M059J (cell line): ENCODE data around the gene CTNNA3. TPM values are rescaled to one million over a fixed set of nuclear protein-coding genes. Genes with fewer than 3 reads are reported as not detected.
"Not testable (repeated sequence)": the region's sequence is repeated elsewhere in the genome, so short reads cannot be mapped to it uniquely, and the experiment has no call there.

Experiments used
- DNase-seq: peaks from one replicate; pipeline ENCODE4 v3.0.0-alpha.2; 2012; ENCODE audit warnings: low read depth
- total RNA-seq: library from RNA; depleted of rRNA; stranded (reverse); fragments of >200 nt; shearing (Covaris generic); gene quantifications from 2 replicates; pipeline ENCODE4 v1.2.3, GENCODE V29; 2014

CTNNA3 gene
- total RNA-seq, 1 experiment from 2014 or later, result 0.02 TPM

DNA sequence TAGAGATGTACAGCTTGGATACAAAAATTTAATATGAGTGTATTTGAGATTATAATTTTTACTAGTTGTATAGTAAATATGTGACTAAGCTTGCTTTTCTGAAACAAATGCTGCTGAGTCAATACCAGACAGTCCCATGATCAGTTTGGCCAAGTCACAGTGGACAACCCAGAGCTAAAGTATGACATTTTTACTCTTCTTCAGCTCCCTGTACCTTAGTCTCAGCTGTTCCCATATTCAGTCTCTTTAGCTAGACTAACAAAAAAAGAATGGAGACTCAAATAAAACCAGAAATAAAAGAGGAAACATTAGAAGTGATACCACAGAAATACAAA is 189.3 kb downstream of the CTNNA3 start:
- DNase-seq, result no peak

DNA sequence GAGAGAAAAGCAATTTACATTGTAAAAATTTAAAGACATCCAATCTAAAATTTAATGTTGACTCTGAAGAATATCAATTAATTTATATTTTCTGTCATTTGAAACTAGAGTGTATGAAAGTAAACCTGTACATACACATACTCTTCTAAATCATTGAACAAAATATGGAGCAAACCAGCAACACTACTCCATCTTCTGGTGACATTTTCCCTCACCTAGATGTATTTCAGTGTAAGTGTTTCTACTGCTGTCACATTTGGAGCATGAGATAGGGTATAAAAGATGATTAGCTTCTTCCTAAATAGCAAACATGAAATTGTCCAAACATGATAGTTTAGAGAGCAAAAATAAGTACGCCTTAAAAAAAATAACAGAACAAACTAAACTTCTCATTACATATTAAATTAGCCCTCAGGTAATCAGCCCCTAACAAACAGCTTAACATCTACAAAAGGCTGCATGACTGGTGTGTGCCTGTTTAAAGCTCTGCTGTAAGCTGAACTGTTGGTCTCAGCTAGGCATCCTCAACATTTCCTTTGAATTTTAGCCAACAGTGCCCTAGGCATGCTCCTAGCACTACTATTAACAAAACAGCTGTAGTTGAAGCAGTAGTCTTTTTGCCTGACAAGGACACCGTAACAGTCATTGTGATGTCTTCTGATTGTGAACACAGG is 189.8 kb downstream of the CTNNA3 start:
- DNase-seq, result no peak

DNA sequence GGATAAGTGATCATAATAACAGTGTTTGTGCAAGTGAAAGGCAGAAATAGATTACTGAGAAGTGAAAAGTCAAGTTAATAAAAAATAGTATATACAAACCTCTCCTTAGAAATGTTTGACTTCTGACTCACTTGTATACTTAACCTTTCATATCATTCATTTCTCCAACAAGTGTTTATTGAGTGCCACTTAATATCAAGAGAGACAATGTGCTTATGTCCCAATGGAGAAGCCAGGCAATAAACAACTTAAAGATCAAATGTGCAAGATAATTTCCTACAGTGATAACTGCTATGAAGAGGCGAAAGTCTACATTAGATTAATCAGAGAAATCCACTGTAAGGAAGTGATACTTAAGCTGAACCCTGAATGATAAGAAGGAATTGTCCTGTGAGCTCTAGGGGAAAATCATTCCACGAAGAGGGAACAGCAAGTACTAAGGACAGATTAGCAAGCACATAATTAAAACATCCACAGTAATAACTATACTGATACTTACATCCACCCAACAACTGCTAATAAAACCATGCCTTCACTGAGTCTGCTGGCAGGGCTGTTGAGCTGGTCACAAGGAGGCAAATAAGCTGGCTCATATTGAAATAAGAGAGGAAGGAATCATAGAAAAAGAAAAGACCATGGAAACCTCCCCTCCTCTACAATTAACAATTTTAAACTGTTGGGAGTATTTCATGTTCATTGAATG is 203.5 kb downstream of the CTNNA3 start:
- DNase-seq, result peak; percentile 5

DNA sequence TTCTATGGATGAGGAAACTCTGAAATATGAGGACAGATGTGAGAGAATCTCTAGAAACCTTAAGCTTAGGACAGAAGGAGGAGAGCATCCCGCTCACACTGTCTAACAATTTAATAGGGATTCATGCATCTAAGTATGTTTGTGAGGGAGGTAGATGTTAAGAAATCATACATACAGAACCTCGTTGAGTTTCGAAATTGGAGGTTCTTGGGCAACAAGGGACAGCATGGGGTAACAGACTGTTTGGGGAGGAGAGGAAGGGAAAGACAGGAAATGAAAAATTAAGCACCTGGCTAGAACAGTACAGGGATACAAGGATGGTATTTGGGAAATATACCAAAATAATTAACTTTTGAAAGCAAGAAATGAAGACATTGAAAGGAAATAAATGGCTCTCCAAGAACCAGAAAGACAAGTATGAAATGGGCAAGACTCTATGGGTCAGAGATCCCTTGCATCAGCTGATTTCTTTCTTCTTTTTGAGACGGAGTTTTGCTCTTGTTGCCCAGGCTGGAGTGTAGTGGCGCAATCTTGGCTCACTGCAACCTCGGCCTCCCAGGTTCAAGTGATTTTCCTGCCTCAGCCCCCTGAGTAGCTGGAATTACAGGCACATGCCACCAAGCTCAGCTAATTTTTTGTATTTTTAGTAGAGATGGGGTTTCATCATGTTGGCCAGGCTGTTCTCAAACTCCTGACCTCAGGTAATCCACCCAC is 207.9 kb downstream of the CTNNA3 start:
- DNase-seq, result no peak

DNA sequence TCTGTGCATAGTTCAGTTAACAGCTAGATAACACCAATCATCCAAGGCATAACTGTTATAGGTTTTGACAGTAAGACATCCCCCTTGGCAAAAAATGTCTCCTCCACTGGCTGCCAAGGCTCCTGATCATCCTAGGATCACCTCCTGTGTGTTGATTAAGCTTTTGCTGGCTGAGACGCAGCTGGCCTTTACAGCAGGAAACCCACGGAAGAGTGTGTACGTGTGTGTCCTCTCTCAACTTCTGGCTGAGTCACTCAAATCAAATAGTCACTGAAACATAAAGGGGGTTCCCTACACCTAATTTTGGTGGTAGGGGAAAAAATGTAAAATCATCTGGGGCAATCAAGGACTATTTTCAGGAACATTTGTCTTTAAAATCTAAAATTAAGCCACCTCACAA is 208.8 kb downstream of the CTNNA3 start:
- DNase-seq, result no peak

DNA sequence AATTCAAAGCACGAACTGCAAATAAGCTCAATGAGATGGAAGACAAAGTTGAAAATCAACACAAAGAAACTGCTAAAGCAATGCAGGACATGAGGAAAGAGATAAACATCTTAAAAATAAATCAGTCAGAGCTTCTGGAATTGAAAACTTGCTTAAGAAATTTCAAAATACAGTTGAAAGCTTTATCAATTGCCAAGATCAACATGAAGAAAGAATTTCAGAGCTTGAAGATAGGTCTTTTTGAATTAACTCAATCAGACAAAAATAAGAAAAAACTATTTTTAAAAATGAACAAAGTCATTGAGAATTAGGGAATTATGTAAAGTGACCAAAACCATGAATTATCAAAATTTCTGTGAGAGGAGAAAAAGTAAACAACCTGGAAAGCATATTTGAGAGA is 218.1 kb downstream of the CTNNA3 start:
- no peak for DNase-seq

DNA sequence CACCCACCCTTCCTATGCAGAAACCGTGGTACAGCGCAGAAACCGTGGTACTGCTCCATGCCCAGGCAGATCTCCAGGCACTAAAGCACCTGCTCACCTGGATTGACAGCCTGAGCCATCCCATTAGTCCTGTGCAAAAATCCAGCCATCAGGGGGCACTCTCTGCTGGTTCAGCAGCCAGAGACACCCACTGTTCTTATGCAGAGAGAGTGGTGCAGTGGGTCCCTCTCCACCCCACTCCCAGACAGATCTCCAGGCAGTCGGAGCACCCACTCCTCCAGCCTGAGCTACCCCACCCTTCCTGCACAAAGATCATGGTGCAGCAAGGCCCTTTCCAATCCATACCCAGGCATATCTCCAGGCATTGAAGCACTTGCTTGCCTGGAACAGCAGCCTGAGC is 219.8 kb downstream of the CTNNA3 start:
- DNase-seq, result no peak

DNA sequence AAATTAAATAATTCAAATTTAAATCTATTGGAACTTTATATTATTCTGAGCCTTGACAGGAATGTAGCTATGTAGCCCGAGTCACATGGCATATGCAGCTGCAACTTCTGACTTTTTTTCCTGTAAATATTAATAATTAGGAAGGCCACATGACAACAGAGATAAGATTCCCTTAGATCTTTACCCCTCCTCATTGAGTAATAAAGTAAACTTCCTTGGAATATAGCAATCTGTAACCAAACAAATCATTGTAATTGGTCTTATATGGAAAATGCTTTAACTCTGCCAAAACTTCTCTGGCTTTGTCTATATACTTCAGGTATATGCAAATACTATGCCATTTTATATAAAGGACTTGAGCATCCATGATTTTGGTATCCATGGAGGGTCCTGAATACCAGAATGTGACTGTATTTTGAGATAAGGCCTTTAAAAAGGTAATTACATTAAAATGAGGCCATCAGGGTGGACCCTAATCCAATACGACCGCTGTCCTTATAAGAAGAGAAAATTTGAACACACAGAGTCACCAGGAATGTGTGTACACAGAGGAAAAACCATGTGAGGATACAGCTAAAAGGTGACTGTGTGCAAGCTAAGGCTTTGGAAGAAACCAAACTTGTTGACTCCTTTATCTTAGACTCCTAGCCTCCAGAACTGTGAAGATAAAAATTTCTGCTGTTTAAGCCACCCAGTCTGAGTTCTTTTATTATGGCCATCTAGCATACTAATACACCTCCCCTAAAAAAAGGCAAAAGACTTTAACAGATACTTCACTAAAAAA is 222.0 kb downstream of the CTNNA3 start:
- DNase-seq, result no peak

DNA sequence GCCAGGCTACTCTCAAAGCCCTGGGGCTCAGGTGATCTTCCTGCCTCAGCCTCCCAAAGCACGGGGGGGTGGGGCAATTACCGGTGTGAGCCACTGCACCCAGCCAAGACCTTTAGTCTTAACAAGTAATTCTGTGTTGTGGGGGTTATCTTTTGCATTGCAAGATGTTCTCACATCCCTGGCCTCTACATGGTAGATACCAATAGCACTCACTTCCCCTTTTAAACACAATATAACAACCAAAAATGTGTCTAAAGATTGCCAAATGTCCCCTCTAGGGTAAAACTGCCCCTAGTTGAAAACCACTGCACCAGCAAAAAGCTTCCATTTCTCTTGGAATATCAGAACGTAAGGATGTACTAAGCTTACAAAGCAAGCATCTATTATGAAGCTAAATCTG is 225.0 kb downstream of the CTNNA3 start:
- DNase-seq, result no peak

DNA sequence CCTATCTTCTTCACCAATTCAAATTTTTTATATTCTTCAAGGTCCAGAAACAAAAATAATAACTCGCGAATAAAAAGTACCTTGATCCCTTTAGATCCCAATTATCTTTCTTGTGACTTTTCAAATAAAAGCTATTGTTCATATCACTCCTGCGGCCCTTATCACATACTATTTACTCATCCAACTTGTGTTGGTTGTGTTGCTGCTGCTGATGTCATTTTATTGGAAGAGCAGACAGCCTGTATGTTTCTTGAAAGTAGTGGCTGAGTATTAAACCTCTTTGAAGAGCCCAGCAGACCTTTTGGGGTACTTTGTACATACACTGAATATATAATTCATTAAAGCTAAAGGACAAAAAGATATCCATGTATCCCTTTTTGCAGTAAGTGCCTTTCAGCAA is 231.7 kb downstream of the CTNNA3 start:
- DNase-seq, result no peak

DNA sequence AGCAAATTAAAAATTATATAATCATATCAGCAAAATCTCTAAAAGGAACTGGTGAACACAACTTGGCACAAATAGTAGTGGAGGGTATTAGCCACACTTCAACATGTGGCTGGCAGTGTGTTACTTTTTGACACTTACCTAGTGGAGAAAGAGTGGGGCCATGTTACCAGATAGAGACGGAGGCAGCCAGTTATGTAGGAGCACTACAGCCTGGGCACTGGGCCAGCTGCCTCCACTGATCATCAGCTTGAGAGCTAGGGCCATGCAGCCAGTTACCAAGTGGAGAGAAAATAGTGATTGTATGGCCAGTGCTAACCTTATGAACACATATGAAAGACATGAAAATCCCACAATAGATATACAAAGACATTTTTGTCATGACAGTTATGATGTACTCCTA is 243.1 kb downstream of the CTNNA3 start:
- DNase-seq, result no peak

DNA sequence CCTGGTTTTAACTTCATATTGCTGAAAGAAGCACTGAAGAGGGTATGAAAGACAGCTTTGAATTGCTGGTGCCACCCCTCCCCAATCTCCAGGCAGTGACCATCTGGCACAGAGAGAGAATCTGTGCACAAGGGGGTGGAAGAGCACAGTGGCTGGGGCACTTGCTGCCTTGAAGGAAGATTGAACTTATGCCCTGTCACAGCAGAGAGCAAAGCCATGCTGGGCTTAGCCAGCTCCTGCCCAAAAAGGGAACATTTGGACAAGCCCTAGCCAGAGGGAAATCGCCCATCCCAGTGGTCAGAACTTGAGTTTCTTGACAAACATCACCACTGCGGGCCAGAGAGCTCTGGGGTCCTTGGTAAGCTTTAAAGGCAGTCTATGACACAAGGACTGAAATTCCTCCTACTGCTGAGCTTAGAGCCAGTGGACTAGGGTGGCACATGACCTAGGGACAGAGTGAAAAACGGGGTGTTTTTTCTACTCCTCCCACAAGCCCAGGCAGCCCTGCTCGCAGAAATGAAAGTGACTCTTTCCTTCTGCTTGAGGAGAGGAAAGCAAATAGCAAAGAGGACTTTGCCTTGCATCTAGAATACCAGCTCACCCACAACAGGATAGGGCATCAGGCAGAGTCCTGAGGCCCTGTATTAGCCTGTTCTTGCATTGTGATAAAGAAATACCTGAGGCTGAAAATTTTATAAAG is 257.2 kb downstream of the CTNNA3 start:
- no peak for DNase-seq

DNA sequence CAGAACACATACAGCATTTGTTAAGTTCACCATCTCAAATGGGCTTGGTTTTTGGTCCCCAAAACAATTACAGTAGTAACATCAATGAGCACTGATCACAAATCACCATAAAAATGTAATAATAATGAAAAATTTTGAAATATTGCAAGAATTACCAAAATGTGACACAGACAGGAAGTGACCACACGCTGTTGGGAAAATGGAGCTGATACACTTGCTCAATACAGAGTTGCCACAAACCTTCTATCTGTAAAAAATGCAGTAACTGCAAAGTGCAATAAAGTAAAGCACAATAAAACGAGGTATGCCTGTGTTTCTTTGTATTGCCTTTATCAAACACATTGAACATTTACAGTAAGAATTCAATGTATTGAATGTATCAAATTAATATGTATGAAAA is 262.7 kb downstream of the CTNNA3 start:
- no peak for DNase-seq

DNA sequence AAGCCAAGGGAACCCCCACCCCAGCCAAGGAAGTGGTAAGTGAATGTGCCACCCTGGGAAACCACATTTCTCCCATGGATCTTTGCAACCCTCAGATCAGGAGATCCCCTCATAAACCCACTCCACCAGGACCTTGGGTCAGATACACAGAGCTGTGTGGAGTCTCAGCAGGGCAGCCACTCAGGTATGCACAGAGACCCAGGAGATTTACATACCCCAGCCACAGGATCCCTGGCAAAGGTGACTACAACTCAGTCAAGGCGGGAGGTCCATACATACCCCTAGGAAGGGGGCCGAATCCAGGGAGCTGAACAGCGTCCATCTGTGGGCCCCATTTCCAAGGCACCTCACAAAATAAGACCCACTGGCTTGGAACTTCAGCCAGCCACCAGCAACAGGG is 293.4 kb downstream of the CTNNA3 start:
- DNase-seq, result no peak

DNA sequence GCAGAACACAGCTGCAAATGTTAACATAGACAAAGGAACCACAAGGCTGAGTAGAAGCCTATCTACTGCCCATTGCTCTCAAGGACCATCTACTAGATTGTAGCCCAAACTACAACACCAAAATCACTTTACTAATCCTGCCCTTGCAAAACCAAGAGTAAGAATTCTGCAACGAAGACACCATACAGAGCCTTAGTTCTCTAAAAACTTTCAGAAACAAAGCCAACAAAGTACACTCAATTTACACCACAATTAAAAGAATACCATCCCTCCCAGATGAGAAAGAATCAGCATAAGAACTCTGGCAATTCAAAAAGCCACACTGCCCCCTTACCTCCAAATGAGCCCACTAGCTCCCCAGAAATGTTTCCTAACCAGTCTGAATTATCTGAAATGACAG is 294.3 kb downstream of the CTNNA3 start:
- DNase-seq, result no peak

DNA sequence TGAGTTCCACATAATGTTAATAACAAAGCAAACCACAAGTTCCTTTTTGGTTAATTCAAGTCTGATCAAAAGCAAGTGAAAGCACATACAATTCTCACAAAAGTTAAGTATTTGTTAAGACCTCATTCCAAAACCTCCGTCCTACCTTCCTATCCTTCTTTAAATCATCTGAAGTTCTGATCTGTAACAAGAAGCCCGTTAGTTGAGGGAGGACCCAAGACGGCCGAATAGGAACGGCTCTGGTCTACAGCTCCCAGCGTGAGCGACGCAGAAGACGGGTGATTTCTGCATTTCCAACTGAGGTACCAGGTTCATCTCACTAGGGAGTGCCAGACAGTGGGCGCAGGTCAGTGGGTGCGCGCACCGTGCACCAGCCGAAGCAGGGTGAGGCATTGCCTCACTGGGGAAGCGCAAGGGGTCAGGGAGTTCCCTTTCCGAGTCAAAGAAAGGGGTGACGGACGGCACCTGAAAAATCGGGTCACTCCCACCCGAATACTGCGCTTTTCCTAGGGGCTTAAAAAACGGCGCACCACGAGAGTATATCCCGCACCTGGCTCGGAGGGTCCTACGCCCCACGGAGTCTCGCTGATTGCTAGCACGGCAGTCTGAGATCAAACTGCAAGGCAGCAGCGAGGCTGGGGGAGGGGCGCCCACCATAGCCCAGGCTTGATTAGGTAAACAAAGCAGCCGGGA is 309.0 kb downstream of the CTNNA3 start:
- not testable (repeated sequence) for DNase-seq

DNA sequence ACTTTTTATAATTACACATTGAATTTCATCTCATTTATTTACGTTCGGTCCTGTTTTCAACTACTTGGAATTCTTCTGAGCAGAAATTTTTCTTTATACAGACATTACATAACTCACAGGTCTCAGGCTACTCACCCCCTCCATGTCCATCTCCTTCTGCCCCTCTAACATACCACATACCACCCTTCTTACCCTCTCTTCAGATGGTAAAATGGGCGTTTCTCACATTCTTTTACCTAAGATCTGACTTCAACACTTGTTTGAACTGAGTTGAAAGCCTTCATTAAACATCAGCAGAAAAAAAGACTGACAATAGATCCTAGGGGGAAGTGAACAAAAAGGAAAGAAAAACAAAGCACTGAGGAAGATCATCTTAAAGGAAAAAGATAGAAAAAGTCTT is 309.7 kb downstream of the CTNNA3 start:
- no peak for DNase-seq

DNA sequence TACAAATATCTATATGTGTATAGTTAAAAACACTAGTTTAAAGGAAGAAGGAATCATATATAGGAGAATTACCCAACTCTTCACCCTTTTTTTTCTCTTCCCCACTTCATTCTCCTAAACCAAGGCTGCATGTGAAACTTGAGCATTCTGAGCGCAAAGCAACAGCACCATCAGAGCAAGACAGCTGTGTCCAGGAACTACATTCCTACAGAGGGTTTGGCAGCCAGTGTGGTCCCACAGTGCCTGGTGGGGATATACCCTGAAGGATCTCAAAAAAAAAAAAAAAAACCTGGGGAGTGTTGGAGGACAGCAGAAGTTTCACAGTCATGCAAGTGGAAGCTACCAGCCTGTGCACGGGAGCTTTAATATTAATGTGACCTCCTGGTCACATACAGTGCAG is 310.4 kb downstream of the CTNNA3 start:
- DNase-seq, result no peak

DNA sequence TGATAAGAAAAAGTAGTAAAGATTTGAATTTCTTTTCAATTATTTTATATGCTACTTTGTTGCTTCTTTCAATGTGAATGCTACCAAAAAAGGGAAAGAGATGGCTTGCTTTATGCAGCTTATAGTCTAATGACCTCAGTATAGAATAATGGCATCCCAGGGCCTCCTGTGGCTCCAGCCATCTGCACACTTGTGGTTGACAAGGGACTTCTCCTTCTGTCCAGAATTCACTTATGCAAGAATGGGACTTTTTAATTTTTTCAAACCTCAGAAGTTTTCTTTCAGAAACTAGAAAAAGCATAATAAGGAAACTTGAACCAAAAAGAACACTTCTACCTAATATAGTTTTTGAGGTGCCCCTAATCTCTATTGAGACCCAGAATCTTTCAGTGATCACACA is 310.9 kb downstream of the CTNNA3 start:
- no peak for DNase-seq

DNA sequence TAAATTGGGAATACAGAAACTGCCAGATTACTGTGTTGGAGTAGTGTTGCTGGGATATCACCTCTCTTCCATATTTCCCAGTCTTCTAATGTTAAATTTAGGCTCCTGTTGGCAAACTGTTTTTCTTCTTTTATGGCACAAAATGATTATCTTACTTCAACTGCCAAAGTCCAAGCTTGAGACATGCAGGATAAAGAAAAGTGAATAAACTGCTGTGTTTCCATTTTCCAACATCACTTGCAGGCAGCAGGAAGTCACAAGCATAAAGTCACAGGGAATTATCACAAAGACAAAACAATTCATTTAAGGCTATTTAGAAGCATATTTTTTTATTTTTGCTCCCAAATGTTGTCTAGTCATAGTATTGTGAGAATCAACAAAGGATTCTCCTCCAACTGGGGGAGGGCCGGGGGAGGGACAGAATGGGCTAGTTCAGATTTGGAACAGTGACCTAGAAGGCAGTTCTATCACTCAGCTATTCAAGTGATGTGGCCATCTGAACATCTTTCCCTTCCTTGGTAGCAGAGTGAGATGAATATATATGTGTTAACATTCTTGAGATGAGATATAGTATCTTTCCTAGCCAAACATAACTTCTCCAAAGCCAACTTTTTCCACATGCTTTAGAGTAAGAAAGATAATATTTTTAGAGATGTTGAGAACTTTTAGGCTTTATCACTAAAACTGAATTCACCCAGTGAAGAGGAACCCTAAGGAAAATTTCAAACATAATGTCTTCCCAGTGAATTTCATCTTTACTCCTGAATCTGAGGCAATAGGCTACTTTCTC is 364.7 kb downstream of the CTNNA3 start:
- DNase-seq, result no peak
